ENCODE results near the gene TGFBRAP1.

TGFBRAP1 gene

GRCh38 chr2:105321875-105322646 lies 7.5 kb downstream of the TGFBRAP1 start:
- no peak for DNase-seq (ENCODE audit: low read depth in 2 of 2, low spot score in 1 of 2)

GRCh38 chr2:105320651-105321215 lies 8.8 kb downstream of the TGFBRAP1 start:
- DNase-seq (ENCODE audit: low read depth in 2 of 2, low spot score in 1 of 2) = no peak

GRCh38 chr2:105317937-105318336 lies 11.6 kb downstream of the TGFBRAP1 start:
- DNase-seq (ENCODE audit: low read depth in 2 of 2, low spot score in 1 of 2) = no peak

GRCh38 chr2:105315314-105315713 lies 14.2 kb downstream of the TGFBRAP1 start:
- no peak for DNase-seq (ENCODE audit: low read depth in 2 of 2, low spot score in 1 of 2)

- DNase-seq (ENCODE audit: low read depth in 2 of 2, low spot score in 1 of 2) = no peak
Observed at GRCh38 chr2:105313877-105314276, 15.7 kb downstream of the TGFBRAP1 start.

GRCh38 chr2:105309147-105309545 lies 20.4 kb downstream of the TGFBRAP1 start:
- no peak for DNase-seq (ENCODE audit: low read depth in 2 of 2, low spot score in 1 of 2)

GRCh38 chr2:105308382-105309146 lies 21.0 kb downstream of the TGFBRAP1 start:
- no peak for DNase-seq (ENCODE audit: low read depth in 2 of 2, low spot score in 1 of 2)

GRCh38 chr2:105307962-105308361 lies 21.6 kb downstream of the TGFBRAP1 start:
- no peak for DNase-seq (ENCODE audit: low read depth in 2 of 2, low spot score in 1 of 2)

GRCh38 chr2:105307550-105307949 lies 22.0 kb downstream of the TGFBRAP1 start:
- DNase-seq (ENCODE audit: low read depth in 2 of 2, low spot score in 1 of 2) = no peak

- DNase-seq (ENCODE audit: low read depth in 2 of 2, low spot score in 1 of 2) = no peak
Observed at GRCh38 chr2:105307146-105307545, 22.4 kb downstream of the TGFBRAP1 start.

- no peak for DNase-seq (ENCODE audit: low read depth in 2 of 2, low spot score in 1 of 2)
Observed at GRCh38 chr2:105301646-105302045, 27.9 kb downstream of the TGFBRAP1 start.

GRCh38 chr2:105299290-105299689 lies 30.2 kb downstream of the TGFBRAP1 start:
- DNase-seq (ENCODE audit: low read depth in 2 of 2, low spot score in 1 of 2) = no peak

- no peak for DNase-seq (ENCODE audit: low read depth in 2 of 2, low spot score in 1 of 2)
Observed at GRCh38 chr2:105298017-105298416, 31.5 kb downstream of the TGFBRAP1 start.

- DNase-seq (ENCODE audit: low read depth in 2 of 2, low spot score in 1 of 2) = no peak
Observed at GRCh38 chr2:105297216-105297615, 32.3 kb downstream of the TGFBRAP1 start.

GRCh38 chr2:105296017-105296611 lies 33.4 kb downstream of the TGFBRAP1 start:
- DNase-seq (ENCODE audit: low read depth in 2 of 2, low spot score in 1 of 2) = no peak

- no peak for DNase-seq (ENCODE audit: low read depth in 2 of 2, low spot score in 1 of 2)
Observed at GRCh38 chr2:105294844-105295481, 34.6 kb downstream of the TGFBRAP1 start.

- DNase-seq (ENCODE audit: low read depth in 2 of 2, low spot score in 1 of 2) = no peak
Observed at GRCh38 chr2:105294046-105294445, 35.5 kb downstream of the TGFBRAP1 start.

- DNase-seq (ENCODE audit: low read depth in 2 of 2, low spot score in 1 of 2) = no peak
Observed at GRCh38 chr2:105291981-105292380, 37.6 kb downstream of the TGFBRAP1 start.

GRCh38 chr2:105290981-105291660 lies 38.4 kb downstream of the TGFBRAP1 start:
- DNase-seq (ENCODE audit: low read depth in 2 of 2, low spot score in 1 of 2) = no peak

GRCh38 chr2:105288133-105288532 lies 41.4 kb downstream of the TGFBRAP1 start:
- no peak for DNase-seq (ENCODE audit: low read depth in 2 of 2, low spot score in 1 of 2)

GRCh38 chr2:105287692-105288091 lies 41.8 kb downstream of the TGFBRAP1 start:
- no peak for DNase-seq (ENCODE audit: low read depth in 2 of 2, low spot score in 1 of 2)

All from stimulated activated CD8-positive, alpha-beta memory T cell treated with anti-CD3 and anti-CD28 coated beads, Interleukin-4, amount 100 ng/mL, for 4 hours (primary cell).